MM.1S (cell line): ENCODE measurements around the gene JMJD6.
"Not testable (repeated sequence)": the region's sequence is repeated elsewhere in the genome, so short reads cannot be mapped to it uniquely, and the experiment has no call there.

ENCODE experiments used
- CTCF ChIP-seq: fragments of 300-600 bp; sonication (generic); IDR thresholded peaks from 2 replicates; pipeline ENCODE4 v1.5.1; 2016; ENCODE audit warnings: antibody characterized with exemption, low read length, mixed read lengths
- EZH2 ChIP-seq: fragments of 300-600 bp; sonication (generic); optimal IDR thresholded peaks from 2 replicates; pipeline ENCODE3; 2017; ENCODE audit warnings: low read depth, mild to moderate bottlenecking, antibody characterized with exemption, low read length, mixed read lengths

- TF ChIP-seq CTCF, EZH2: not testable (repeated sequence)
Measured at GRCh38 chr17:76722977-76723376, 3.4 kb downstream of the JMJD6 start.
